ENCODE data around the gene NPC1L1. TPM values are rescaled to one million over a fixed set of nuclear protein-coding genes. Genes with fewer than 3 reads are reported as not detected.

Gene NPC1L1
- total and polyA plus RNA-seq, 2 donors (not counting 1 experiment from before 2014, with no cell fraction given), result 0.07 TPM; not detected in 1

DNA sequence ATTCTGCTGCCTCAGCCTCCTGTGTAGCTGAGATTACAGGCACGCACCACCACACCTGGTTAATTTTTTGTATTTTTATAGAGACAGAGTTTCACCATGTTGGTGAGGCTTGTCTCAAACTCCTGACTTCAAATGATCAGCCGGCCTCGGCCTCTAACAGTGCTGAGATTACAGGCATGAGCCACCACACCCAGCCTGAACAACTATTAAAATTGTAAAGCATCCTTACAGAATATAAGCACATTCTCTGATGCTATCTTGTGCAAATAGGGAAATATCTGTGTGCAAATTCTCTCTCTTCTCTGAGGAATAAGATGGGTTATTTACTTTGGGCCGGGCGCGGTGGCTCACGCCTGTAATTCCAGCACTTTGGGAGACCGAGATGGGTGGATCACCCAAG lies 63.2 kb downstream of the NPC1L1 start:
- Histone ChIP-seq H4K20me1 (ENCODE audit: control insufficient read depth, insufficient read depth, low read length, poor library complexity, severe bottlenecking) (peaks cover 73% of the 10 kb centered on the region), H3K4me2 (replicated peaks; ENCODE audit: low read depth, low read length, poor library complexity, severe bottlenecking) (no peak overlapping the region), H3K36me3 (replicated peaks in 1 of 2; ENCODE audit: control extremely low read depth in 1 of 2, control insufficient read depth in 1 of 2, extremely low read depth in 1 of 2, insufficient read depth in 2 of 2, low read length in 1 of 2) (peaks cover 9 to 72% of the 10 kb centered on the region in 2 experiments), H3K27ac (ENCODE audit: low read length in 2 of 2) (no peak overlapping the region), H2AFZ (ENCODE audit: insufficient read depth, low read depth, low read length, poor library complexity, severe bottlenecking) (no peak overlapping the region), H3K9ac (ENCODE audit: low read length) (no peak overlapping the region), H3K4me3 (ENCODE audit: control extremely low read depth in 1 of 5, extremely low read depth in 1 of 5, insufficient read depth in 1 of 5, low read depth in 2 of 5, low read length in 4 of 5) (no peak overlapping the region), H3K79me2 (ENCODE audit: control insufficient read depth, insufficient read depth, low read length) (peaks cover 85% of the 10 kb centered on the region), H3K4me1 (ENCODE audit: control insufficient read depth in 2 of 2, insufficient read depth in 2 of 2, low read length in 2 of 2) (peaks cover 0 to 4% of the 10 kb centered on the region in 2 donors), H3K27me3 (replicated peaks in 1 of 4; ENCODE audit: control extremely low read depth in 1 of 4, control insufficient read depth in 3 of 4, insufficient read depth in 4 of 4, low read length in 3 of 4) (no peaks in the 10 kb centered on the region), H3K9me3 (ENCODE audit: control extremely low read depth in 1 of 3, control insufficient read depth in 2 of 3, insufficient read depth in 1 of 3, low read length in 2 of 3) (peaks cover 0 to 4% (median 0%) of the 10 kb centered on the region in 3 donors)
- WGBS (ENCODE audit: insufficient coverage), result 91% methylated on average over 5 of the region's 8 CpGs
- H3K9me3 Mint-ChIP-seq (ENCODE audit: insufficient read depth), result peaks cover 7% of the 10 kb centered on the region
- ChIA-PET POLR2A (no interaction called here), CTCF (interaction anchor here (0.7 to 1.6 kb wide), 11 partner anchors 13 to 927 kb away, joined by 3 to 8 read pairs (median 3); partner anchors contain the start of genes NUDCD3 and YKT6)
- H3K27me3 Mint-ChIP-seq, result no peaks in the 10 kb centered on the region
- peaks cover 13% of the 10 kb centered on the region for H3K4me1 Mint-ChIP-seq
- DNase-seq (no peak), ATAC-seq (ENCODE audit: low read depth) (no peak)
- no peak overlapping the region for H3K27ac Mint-ChIP-seq
- intact Hi-C loops (cut with micrococcal nuclease), result loop anchor here (1.0 kb wide), 1 partner anchor 47 kb away; no protein-coding TSS in a partner anchor
- no peak overlapping the region for H3K4me3 Mint-ChIP-seq
- no peak for TF ChIP-seq EZH2 (IDR thresholded peaks at IDR 0.05; ENCODE audit: borderline replicate concordance, insufficient read depth, low read depth, low read length, poor library complexity, severe bottlenecking)
- TF ChIP-seq, protein P1, sequence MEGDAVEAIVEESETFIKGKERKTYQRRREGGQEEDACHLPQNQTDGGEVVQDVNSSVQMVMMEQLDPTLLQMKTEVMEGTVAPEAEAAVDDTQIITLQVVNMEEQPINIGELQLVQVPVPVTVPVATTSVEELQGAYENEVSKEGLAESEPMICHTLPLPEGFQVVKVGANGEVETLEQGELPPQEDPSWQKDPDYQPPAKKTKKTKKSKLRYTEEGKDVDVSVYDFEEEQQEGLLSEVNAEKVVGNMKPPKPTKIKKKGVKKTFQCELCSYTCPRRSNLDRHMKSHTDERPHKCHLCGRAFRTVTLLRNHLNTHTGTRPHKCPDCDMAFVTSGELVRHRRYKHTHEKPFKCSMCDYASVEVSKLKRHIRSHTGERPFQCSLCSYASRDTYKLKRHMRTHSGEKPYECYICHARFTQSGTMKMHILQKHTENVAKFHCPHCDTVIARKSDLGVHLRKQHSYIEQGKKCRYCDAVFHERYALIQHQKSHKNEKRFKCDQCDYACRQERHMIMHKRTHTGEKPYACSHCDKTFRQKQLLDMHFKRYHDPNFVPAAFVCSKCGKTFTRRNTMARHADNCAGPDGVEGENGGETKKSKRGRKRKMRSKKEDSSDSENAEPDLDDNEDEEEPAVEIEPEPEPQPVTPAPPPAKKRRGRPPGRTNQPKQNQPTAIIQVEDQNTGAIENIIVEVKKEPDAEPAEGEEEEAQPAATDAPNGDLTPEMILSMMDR (IDR thresholded peaks at IDR 0.05), result no peak

DNA sequence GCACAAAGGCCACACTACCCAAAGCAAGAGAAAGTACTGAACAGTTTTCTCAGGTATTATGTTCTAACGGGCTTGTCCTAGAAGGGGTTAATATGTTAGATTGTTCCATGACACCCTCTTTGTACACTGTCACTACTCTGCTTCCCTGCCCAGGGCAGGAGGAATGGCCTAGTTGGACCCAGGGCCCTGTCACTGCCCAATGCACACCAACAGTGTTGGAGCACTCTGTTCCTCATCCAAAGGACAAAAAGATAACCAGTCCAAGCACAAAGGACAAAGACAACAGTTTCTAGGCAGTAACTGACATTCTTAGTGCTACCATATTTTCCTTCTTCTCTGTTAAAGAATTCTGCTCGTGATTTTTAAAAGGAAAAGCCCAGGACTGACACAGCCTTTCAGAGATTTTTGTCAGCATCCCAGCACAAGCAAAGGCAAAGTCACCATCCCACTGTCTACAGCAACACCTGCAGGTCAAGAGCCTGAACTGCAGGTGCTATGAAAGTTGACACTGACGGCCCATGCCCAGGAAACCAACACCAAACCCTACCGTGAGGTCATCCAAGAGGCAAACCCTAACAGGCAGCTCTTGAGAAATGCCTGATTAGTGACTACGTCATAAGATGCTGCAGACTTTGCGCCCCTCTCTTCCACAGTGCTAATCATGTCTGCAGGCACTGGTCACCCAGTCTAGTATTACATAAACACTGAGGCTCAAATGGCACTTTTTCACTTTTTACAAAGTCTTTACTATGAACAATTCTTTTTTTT lies 63.9 kb downstream of the NPC1L1 start:
- H3K4me1 ChIP-seq (ENCODE audit: control insufficient read depth in 2 of 2, insufficient read depth in 2 of 2, low read length in 2 of 2), result peaks cover 0 to 4% of the 10 kb centered on the region in 2 donors
- intact Hi-C loops (cut with micrococcal nuclease), result loop anchor here (1.0 kb wide), 1 partner anchor 46 kb away; no protein-coding TSS in a partner anchor
- POLR2A ChIA-PET, result no interaction called here
- no peaks in the 10 kb centered on the region for H3K27me3 ChIP-seq (replicated peaks in 1 of 4; ENCODE audit: control extremely low read depth in 1 of 4, control insufficient read depth in 3 of 4, insufficient read depth in 4 of 4, low read length in 3 of 4)
- H3K4me1 Mint-ChIP-seq, result peaks cover 13% of the 10 kb centered on the region
- H3K27ac Mint-ChIP-seq, result peak overlapping the region; percentile 24
- H3K36me3 ChIP-seq (replicated peaks in 1 of 2; ENCODE audit: control extremely low read depth in 1 of 2, control insufficient read depth in 1 of 2, extremely low read depth in 1 of 2, insufficient read depth in 2 of 2, low read length in 1 of 2), result peaks cover 5 to 69% of the 10 kb centered on the region in 2 experiments
- DNase-seq (peak; percentile 76), ATAC-seq (ENCODE audit: low read depth) (peak; percentile 96)
- CTCF ChIA-PET, result interaction anchor here (0.7 to 1.6 kb wide), 11 partner anchors 13 to 926 kb away, joined by 3 to 8 read pairs (median 3); partner anchors contain the start of genes NUDCD3 and YKT6
- peaks cover 5% of the 10 kb centered on the region for H3K9me3 Mint-ChIP-seq (ENCODE audit: insufficient read depth)
- WGBS (ENCODE audit: insufficient coverage), result 54% methylated on average over 5 of the region's 6 CpGs
- H3K27ac ChIP-seq (ENCODE audit: low read length in 2 of 2), result no peak overlapping the region
- TF ChIP-seq, protein P1 (IDR thresholded peaks at IDR 0.05), result peak; percentile 94
- TF ChIP-seq EZH2 (IDR thresholded peaks at IDR 0.05; ENCODE audit: borderline replicate concordance, insufficient read depth, low read depth, low read length, poor library complexity, severe bottlenecking), result no peak
- H3K4me2 ChIP-seq (replicated peaks; ENCODE audit: low read depth, low read length, poor library complexity, severe bottlenecking), result no peak overlapping the region
- no peak overlapping the region for H2AFZ ChIP-seq (ENCODE audit: insufficient read depth, low read depth, low read length, poor library complexity, severe bottlenecking)
- H3K4me3 Mint-ChIP-seq, result no peak overlapping the region
- no peak overlapping the region for H3K4me3 ChIP-seq (ENCODE audit: control extremely low read depth in 1 of 5, extremely low read depth in 1 of 5, insufficient read depth in 1 of 5, low read depth in 2 of 5, low read length in 4 of 5)
- no peak overlapping the region for H3K9ac ChIP-seq (ENCODE audit: low read length)
- H3K9me3 ChIP-seq (ENCODE audit: control extremely low read depth in 1 of 3, control insufficient read depth in 2 of 3, insufficient read depth in 1 of 3, low read length in 2 of 3), result no peaks in the 10 kb centered on the region
- peaks cover 72% of the 10 kb centered on the region for H4K20me1 ChIP-seq (ENCODE audit: control insufficient read depth, insufficient read depth, low read length, poor library complexity, severe bottlenecking)
- H3K79me2 ChIP-seq (ENCODE audit: control insufficient read depth, insufficient read depth, low read length), result peaks cover 85% of the 10 kb centered on the region
- H3K27me3 Mint-ChIP-seq, result no peaks in the 10 kb centered on the region

Data from B cell (primary cell).